Karpas-422 (cell line): Measurements from ENCODE around the gene ATP5F1B. TPM values are rescaled to one million over a fixed set of nuclear protein-coding genes. Genes with fewer than 3 reads are reported as not detected.

Source experiments
- DNase-seq: peaks from one replicate; pipeline ENCODE4 v3.0.0-alpha.2; 2015
- H2AFZ ChIP-seq: fragments of 200-600 bp; sonication (generic); 2 replicates; pipeline ENCODE4 v1.6.1; 2014; ENCODE audit warnings: antibody characterized with exemption, low read length, mixed read lengths
- H3K27ac ChIP-seq: fragments of 200-600 bp; sonication (generic); 2 replicates; pipeline ENCODE4 v1.5.1; 2014; ENCODE audit warnings: mild to moderate bottlenecking, low read length, moderate library complexity
- H3K27me3 ChIP-seq: fragments of 200-600 bp; sonication (generic); 2 replicates; pipeline ENCODE4 v1.6.1; 2014; ENCODE audit warnings: low read length, mixed read lengths
- H3K36me3 ChIP-seq: fragments of 200-600 bp; sonication (generic); 2 replicates; pipeline ENCODE4 v1.6.1; 2014; ENCODE audit warnings: low read length, mixed read lengths; ENCODE audit not compliant: insufficient read depth
- H3K4me1 ChIP-seq: fragments of 200-600 bp; sonication (generic); 2 replicates; pipeline ENCODE4 v1.6.1; 2014; ENCODE audit warnings: mild to moderate bottlenecking, low read length, mixed read lengths
- H3K4me2 ChIP-seq: fragments of 200-600 bp; sonication (generic); 2 replicates; pipeline ENCODE4 v1.6.1; 2014; ENCODE audit warnings: low read length, low read depth, mild to moderate bottlenecking; ENCODE audit not compliant: poor library complexity, severe bottlenecking
- H3K4me3 ChIP-seq: fragments of 200-600 bp; sonication (generic); 2 replicates; pipeline ENCODE4 v1.5.1; 2014; ENCODE audit warnings: mild to moderate bottlenecking, antibody characterized with exemption, low read length, mixed read lengths
- H3K79me2 ChIP-seq: fragments of 200-600 bp; sonication (generic); 2 replicates; pipeline ENCODE4 v1.6.1; 2014; ENCODE audit warnings: mild to moderate bottlenecking, low read length, mixed read lengths
- H3K9ac ChIP-seq: fragments of 200-600 bp; sonication (generic); 2 replicates; pipeline ENCODE4 v1.6.0; 2014; ENCODE audit warnings: low read length
- H3K9me2 ChIP-seq: fragments of 200-600 bp; sonication (generic), shearing (Covaris generic); replicated peaks from 2 replicates; pipeline ENCODE4 v1.6.0; 2014; ENCODE audit warnings: mild to moderate bottlenecking, low read length, moderate library complexity; ENCODE audit not compliant: insufficient read depth
- H3K9me3 ChIP-seq: fragments of 300-700, 200-600 bp; sonication (generic); 2 replicates; pipeline ENCODE4 v1.6.1; 2014; ENCODE audit warnings: low read length, mixed read lengths
- H4K20me1 ChIP-seq: fragments of 200-600 bp; sonication (generic); 2 replicates; pipeline ENCODE4 v1.6.1; 2014; ENCODE audit warnings: mild to moderate bottlenecking, antibody characterized with exemption, low read length, low read depth; ENCODE audit not compliant: insufficient read depth
- total RNA-seq: library from RNA; depleted of rRNA; stranded (reverse); fragments of >200 nt; shearing (Covaris generic); gene quantifications from 2 replicates; pipeline ENCODE4 v1.2.3, GENCODE V29; 2014; ENCODE audit warnings: low replicate concordance

Gene ATP5F1B
- total RNA-seq, 1 experiment from 2014 or later = 674 TPM

- Histone ChIP-seq H2AFZ (no peak overlapping the region), H3K4me1 (peaks cover 11% of the 10 kb centered on the region), H3K27ac (no peak overlapping the region), H3K9ac (no peak overlapping the region), H3K4me2 (no peak overlapping the region), H3K9me3 (no peaks in the 10 kb centered on the region), H3K9me2 (no peaks in the 10 kb centered on the region), H3K79me2 (peaks cover 100% of the 10 kb centered on the region), H3K4me3 (no peak overlapping the region), H4K20me1 (peaks cover 69% of the 10 kb centered on the region), H3K27me3 (no peaks in the 10 kb centered on the region), H3K36me3 (peaks cover 32% of the 10 kb centered on the region; the same call in 1 of the 2 replicates)
- DNase-seq = no peak
Observed at GRCh38 chr12:56679883-56680575, 34.2 kb upstream of the ATP5F1B start.

GRCh38 chr12:56678852-56679251 lies 33.1 kb upstream of the ATP5F1B start:
- Histone ChIP-seq H3K4me1 (no peaks in the 10 kb centered on the region), H3K4me3 (no peak overlapping the region), H3K9me3 (no peaks in the 10 kb centered on the region), H3K4me2 (no peak overlapping the region), H3K79me2 (peaks cover 96% of the 10 kb centered on the region), H3K36me3 (peaks cover 20% of the 10 kb centered on the region; the same call in 1 of the 2 replicates), H3K9ac (no peak overlapping the region), H3K27me3 (no peaks in the 10 kb centered on the region), H4K20me1 (peaks cover 66% of the 10 kb centered on the region), H3K9me2 (no peaks in the 10 kb centered on the region), H3K27ac (no peak overlapping the region), H2AFZ (no peak overlapping the region)
- DNase-seq = no peak

GRCh38 chr12:56677680-56678079 lies 31.9 kb upstream of the ATP5F1B start:
- Histone ChIP-seq H3K36me3 (peaks cover 25% of the 10 kb centered on the region; the same call in 1 of the 2 replicates), H3K27me3 (no peaks in the 10 kb centered on the region), H3K9me2 (no peaks in the 10 kb centered on the region), H3K79me2 (peaks cover 93% of the 10 kb centered on the region), H4K20me1 (peaks cover 69% of the 10 kb centered on the region), H3K9ac (no peak overlapping the region), H3K27ac (no peak overlapping the region), H3K9me3 (no peaks in the 10 kb centered on the region), H3K4me1 (no peaks in the 10 kb centered on the region), H2AFZ (no peak overlapping the region), H3K4me2 (no peak overlapping the region), H3K4me3 (no peak overlapping the region)
- DNase-seq = no peak

DNA sequence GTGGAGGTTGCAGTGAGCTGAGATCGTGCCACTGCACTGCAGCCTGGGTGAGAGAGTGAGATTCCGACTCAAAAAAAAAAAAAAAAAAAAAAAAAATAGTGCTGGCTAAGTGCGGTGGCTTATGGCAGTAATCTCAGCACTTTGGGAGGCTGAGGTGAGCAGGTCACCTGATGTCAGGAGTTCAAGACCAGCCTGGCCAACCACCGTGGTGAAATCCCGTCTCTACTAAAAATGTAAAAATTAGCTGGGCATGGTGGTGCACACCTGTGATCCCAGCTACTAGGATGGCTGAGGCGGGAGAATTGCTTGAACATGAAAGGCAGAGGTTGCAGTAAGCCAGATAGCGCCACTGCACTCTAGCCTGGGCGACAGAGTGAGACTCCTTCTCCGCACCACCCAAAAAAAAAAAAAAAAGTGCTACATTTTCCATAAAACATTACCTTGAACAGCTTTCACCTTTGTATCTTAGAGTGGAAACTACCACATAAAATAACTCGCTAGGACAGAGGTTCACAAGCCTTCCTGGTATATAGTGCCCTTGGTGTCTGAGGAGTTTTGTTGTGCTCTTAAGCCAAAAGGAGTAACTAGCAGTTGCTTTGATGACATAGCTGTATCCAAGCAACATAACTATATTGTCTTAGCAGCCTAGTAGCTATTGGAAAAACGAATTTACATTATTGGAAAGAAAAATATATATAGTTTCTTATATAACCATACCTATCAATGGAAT lies 31.2 kb upstream of the ATP5F1B start:
- H4K20me1 ChIP-seq = peaks cover 66% of the 10 kb centered on the region

DNA sequence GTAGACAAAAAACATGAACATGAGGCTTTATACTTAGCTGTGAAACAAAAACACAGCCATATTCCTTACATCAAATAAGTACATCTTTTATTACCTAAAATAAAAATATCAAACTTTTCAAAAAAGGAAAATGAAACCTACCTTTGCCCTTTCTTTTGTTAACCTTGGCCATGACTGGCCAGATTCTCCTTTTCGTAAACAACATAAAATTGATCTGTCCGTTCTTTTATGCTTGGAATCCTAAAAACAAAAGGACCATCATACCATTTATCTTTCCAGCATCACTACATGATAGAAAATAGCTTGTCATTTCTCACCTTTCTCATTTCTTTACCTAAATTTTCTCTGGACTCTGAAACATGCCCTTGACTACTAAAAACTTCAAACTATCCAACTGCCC lies 25.8 kb upstream of the ATP5F1B start:
- Histone ChIP-seq H3K4me2 (no peak overlapping the region), H3K36me3 (peaks cover 57% of the 10 kb centered on the region), H3K79me2 (peaks cover 64% of the 10 kb centered on the region), H3K27me3 (no peaks in the 10 kb centered on the region), H3K4me1 (no peaks in the 10 kb centered on the region), H2AFZ (no peak overlapping the region), H4K20me1 (peaks cover 30% of the 10 kb centered on the region), H3K27ac (no peak overlapping the region), H3K9me3 (no peaks in the 10 kb centered on the region), H3K9ac (no peak overlapping the region), H3K4me3 (no peak overlapping the region), H3K9me2 (no peaks in the 10 kb centered on the region)
- no peak for DNase-seq

More for the DNA sequence above, 31.2 kb upstream of the ATP5F1B start:
- Histone ChIP-seq H3K4me2 (no peak overlapping the region), H3K4me1 (no peaks in the 10 kb centered on the region), H3K9me2 (no peaks in the 10 kb centered on the region), H3K4me3 (no peak overlapping the region), H2AFZ (no peak overlapping the region), H3K9me3 (no peaks in the 10 kb centered on the region), H3K79me2 (peaks cover 93% of the 10 kb centered on the region), H3K27ac (no peak overlapping the region), H3K9ac (no peak overlapping the region), H3K27me3 (no peaks in the 10 kb centered on the region), H3K36me3 (peaks cover 28% of the 10 kb centered on the region)
- DNase-seq = no peak

- no peak overlapping the region for H3K4me2 ChIP-seq
- H3K79me2 ChIP-seq = peaks cover 58% of the 10 kb centered on the region
- H4K20me1 ChIP-seq = peaks cover 29% of the 10 kb centered on the region
- no peaks in the 10 kb centered on the region for H3K9me2 ChIP-seq
- no peak overlapping the region for H3K4me3 ChIP-seq
- no peak overlapping the region for H2AFZ ChIP-seq
- H3K36me3 ChIP-seq = peaks cover 64% of the 10 kb centered on the region
- no peak overlapping the region for H3K9ac ChIP-seq
- DNase-seq = no peak
- H3K9me3 ChIP-seq = no peaks in the 10 kb centered on the region
- no peaks in the 10 kb centered on the region for H3K27me3 ChIP-seq
- no peak overlapping the region for H3K27ac ChIP-seq
- no peaks in the 10 kb centered on the region for H3K4me1 ChIP-seq
Observed at GRCh38 chr12:56670836-56671235, 25.1 kb upstream of the ATP5F1B start.

DNA sequence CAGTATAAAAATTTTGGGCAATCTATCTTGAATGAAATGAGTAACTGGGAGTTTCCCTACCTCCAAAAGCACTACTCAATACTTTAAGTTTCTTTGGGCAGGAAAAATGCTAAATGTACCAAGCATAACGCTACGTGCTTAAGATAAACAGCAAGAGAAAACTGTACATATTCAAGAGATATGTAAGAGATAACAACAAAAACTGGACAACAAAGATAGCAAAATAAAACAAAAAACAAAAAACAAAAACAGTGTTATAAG lies 22.3 kb upstream of the ATP5F1B start:
- H2AFZ ChIP-seq = no peak overlapping the region
- H3K27ac ChIP-seq = no peak overlapping the region
- H4K20me1 ChIP-seq = peaks cover 13% of the 10 kb centered on the region
- H3K9me2 ChIP-seq = no peaks in the 10 kb centered on the region
- no peak overlapping the region for H3K9ac ChIP-seq
- H3K4me3 ChIP-seq = no peak overlapping the region
- no peak overlapping the region for H3K4me2 ChIP-seq
- no peaks in the 10 kb centered on the region for H3K4me1 ChIP-seq
- peaks cover 38% of the 10 kb centered on the region for H3K79me2 ChIP-seq
- H3K27me3 ChIP-seq = no peaks in the 10 kb centered on the region
- H3K9me3 ChIP-seq = no peaks in the 10 kb centered on the region
- DNase-seq = no peak
- H3K36me3 ChIP-seq = peaks cover 81% of the 10 kb centered on the region

DNA sequence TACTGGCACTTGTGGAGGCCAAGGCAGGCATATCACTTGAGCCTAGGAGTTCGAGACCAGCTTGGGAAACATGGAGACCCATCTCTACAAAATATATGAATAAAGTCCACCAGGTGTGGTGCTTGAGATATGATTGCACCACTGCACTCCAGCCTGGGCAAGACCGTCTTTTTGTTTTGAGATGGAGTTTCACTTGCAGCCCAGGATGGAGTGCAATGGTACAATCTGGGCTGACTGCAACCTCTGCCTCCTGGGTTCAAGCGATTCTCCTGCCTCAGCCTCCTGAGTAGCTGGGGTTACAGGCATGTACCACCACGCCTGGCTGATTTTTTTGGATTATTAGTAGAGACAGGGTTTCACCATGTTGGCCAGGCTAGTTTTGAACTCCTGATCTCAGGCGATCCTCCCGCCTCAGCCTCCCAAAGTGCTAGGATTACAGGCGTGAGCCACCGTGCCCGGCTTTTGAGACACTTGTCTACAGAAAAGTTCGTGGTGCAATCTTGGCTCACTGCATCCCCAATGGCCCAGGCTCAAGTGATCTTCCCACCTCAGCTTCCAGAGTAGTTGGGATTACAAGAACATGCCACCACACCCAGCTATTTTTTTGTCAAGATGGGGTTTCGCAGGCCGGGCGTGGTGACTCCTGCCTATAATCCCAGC lies 16.3 kb upstream of the ATP5F1B start:
- H3K4me2 ChIP-seq = no peak overlapping the region
- H3K9ac ChIP-seq = no peak overlapping the region
- H3K27me3 ChIP-seq = no peaks in the 10 kb centered on the region
- H4K20me1 ChIP-seq = no peaks in the 10 kb centered on the region
- peaks cover 37% of the 10 kb centered on the region for H3K4me1 ChIP-seq
- no peaks in the 10 kb centered on the region for H3K9me2 ChIP-seq
- H3K27ac ChIP-seq = no peak overlapping the region
- no peaks in the 10 kb centered on the region for H3K9me3 ChIP-seq
- DNase-seq = no peak
- H3K36me3 ChIP-seq = peaks cover 29% of the 10 kb centered on the region; the same call in 1 of the 2 replicates
- no peak overlapping the region for H3K4me3 ChIP-seq
- 0 out of 2 replicates have a peak, but pooled peaks cover 3% of the 10 kb centered on the region for H3K79me2 ChIP-seq
- no peak overlapping the region for H2AFZ ChIP-seq
